HG02840 (cell line): ENCODE measurements around the gene ARL6IP6.

Experiments used
- ATAC-seq: cut with Tn5 transposase; IDR thresholded peaks from one replicate; pipeline ENCODE4 v1.9.1; 2021; ENCODE audit warnings: mild to moderate bottlenecking, moderate library complexity, moderate number of reproducible peaks; ENCODE audit not compliant: unreplicated experiment, low FRiP score

Gene ARL6IP6

GRCh38 chr2:152718076-152718908, at the start of gene ARL6IP6:
TSS of gene ARL6IP6 (plus strand) at chr2:152718620. CDS start at chr2:152718625, 5 bp downstream.
- peak; percentile 70 for ATAC-seq

- ATAC-seq: no peak
These were observed 44.1 kb upstream of the ARL6IP6 start for GRCh38 chr2:152674334-152674733.

DNA sequence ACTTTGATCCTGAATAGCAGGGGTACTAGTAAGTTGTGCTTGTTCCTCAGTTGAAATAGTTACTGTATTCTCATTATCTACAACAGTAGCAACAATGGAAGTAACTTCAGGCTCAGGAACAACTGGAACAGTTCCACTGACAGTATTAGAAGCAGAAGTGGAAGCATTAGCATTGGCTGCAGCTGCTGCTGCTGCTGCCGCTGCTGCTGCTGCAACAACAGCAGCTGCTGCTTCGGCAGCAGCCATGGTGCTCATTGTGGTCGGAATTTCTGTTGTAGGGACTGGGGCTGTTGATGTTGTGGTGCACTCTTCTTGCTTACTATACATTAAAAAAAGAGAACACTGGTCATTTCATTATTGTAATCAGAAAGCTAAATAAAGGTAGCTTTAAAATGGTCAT, 42.0 kb upstream of the ARL6IP6 start:
- no peak for ATAC-seq

DNA sequence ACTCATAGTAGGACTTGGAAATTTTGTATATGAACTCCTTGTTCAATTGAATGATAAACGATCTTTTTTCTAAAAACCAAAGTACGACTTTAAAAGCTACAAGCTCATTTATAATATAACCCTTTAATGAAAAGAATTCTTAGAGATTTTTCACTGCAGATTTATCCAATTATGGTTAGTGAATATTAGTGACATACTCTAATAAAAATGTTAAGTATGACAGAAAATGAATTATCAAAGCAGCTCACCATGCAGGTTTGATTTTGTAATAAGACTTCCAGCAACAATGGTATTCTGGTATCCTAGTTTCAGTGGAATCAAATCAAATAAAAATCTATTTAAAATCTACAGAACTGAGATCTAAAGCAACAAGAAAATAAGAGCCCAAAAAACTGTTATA, 39.6 kb upstream of the ARL6IP6 start:
- ATAC-seq: no peak

- no peak for ATAC-seq
These were observed 35.8 kb upstream of the ARL6IP6 start for GRCh38 chr2:152682663-152683062.

GRCh38 chr2:152683400-152683799, 35.0 kb upstream of the ARL6IP6 start:
- no peak for ATAC-seq

DNA sequence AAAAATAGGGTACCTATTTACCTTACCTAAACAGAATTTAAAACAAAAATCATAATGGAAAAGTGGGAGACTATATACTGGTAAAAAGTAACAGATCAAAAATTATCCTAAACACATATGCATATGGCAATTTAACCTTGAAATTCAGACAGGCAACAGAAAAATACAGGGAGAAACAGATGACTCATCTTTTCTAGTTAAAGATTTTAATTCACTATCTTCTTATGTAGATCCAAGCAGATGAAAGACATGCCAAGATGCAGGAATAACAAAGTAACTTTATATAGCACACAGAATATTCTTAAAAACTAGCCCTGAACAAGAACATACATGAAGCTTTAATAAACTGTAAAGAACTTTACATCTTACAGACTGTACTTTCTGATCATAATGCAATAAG, 32.1 kb upstream of the ARL6IP6 start:
- no peak for ATAC-seq

- ATAC-seq: peak; percentile 87
These were observed 25.4 kb upstream of the ARL6IP6 start for GRCh38 chr2:152693033-152693432.

DNA sequence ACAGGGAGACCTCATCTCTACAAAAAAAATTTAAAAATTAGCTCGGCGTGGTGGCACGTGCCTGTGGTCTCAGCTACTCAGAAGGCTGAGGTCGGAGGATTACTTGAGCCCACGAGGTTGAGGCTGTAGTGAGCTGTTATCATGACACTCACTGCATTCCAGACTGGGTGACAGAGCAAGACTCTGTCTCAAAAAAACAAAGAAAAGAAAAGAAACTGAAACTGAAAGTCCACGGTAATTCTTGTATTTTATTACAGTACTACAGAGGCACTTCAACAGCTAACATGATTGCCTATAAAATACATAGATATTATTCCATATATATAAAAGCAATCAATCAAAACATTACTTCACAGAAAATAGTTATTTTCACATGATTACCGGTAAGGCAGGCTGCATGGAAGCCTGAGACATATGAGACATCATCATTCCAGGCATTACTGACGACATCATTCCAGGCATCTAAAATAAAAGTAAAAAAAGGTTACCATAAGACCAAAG, 24.2 kb upstream of the ARL6IP6 start:
- no peak for ATAC-seq

- no peak for ATAC-seq
These were observed 22.7 kb upstream of the ARL6IP6 start for GRCh38 chr2:152695763-152696162.

- no peak for ATAC-seq
These were observed 21.9 kb upstream of the ARL6IP6 start for GRCh38 chr2:152696476-152696875.

GRCh38 chr2:152701198-152701597, 17.2 kb upstream of the ARL6IP6 start:
- ATAC-seq: no peak

- ATAC-seq: no peak
These were observed 11.9 kb upstream of the ARL6IP6 start for GRCh38 chr2:152706477-152707021.

DNA sequence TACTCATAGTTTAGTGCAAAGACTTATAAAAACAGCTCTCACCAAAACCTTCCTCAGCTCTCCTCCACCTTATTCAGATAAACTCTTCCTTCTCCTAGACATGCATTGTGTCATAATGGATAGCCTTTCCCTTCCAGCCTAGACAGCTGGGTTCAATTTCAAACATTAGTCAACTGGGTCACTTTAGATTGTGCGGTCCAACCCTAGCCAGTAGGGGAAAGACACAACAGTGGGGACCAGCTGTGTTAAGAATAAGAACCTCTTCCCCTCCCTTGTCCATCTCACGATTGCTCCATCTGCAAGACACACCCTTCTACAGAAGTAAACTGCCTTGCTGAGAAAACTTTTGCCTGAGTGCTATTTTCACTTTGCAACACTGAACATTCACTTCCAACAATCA, 9.7 kb upstream of the ARL6IP6 start:
- no peak for ATAC-seq

DNA sequence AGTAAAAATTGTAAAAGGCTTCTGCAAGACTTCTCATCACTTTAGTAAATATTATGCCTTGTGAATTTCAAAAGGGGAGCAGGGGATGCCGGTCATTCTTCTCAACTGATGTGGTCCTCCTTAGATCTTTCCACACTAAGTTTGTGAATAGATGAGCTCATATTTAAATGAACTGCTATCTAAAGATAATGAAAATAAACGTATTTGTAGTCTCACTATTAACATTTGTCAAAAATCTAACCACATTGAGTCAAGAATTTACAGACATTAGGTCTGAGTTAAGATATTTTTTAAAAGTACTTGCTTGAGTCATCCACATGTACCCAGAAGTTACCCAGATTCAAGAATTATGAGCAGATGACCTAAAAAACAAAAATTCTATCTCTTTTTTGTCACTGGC, 7.7 kb upstream of the ARL6IP6 start:
- ATAC-seq: no peak

DNA sequence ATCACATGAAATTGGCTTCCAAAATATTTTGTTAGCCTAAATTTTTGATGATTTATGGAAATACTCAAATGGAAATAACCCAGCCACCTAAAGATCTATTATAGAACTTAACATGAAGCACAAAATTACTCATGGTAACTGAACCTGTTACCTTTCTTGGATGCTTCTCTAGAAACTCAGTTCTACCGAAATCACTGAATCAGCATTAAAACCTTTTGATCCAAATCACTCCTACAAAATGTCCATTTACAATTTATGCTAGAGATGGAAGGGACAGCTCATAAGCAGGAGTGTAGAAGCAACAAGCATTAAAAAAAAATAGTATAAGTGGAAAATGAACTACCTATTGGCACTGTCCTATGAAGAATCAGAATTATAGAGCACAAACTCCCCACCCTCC, 3.3 kb upstream of the ARL6IP6 start:
- no peak for ATAC-seq

DNA sequence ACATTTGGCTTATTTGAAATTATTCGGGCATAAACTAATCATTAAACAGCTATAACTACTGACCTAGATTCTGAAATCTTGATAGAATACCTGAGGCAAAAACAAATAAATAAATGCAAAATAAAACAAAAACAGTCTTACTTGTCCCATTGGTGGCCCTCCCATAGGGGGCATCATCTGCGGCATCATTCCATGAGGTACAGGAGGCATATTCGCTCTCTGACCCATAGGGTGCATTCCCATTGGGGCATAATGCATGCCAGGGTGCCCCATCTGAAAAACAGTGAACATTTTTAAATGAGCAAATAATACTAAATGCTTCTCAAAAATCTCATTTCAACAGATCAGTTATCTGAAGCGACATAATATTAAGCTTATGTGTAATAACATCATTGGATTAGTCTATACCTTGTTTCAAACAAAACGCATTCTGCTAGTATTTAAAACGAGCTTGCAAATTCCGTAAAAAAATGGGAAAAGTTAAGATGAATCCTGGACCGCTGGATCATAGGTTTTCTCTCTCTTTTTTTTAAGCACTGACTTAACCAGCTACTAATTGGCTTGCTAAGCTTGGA, 2.5 kb upstream of the ARL6IP6 start:
- ATAC-seq: no peak

DNA sequence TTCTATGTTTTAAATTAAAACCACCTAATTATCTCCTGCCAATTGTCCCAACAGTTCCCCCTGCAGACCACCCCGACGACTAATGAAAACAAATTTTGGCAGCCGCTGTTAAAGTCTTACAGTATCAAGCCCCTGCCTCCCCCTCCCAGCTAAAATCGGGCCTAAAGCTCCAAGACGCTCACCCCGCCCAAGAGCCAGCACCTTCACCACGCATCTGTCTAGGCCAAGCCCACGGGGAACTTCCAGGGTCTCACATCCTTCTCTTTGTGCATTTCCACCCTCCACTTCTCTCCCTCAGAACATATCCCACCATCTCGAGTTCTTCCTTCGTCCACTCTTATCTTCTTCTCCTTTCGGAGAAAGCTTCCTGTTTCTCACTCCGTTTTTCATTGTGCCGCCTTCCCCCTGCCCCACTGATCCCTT, 1.6 kb upstream of the ARL6IP6 start:
- no peak for ATAC-seq

GRCh38 chr2:152717228-152718075, 968 bp upstream of the ARL6IP6 start, which contains the start of gene PRPF40A:
TSS of gene PRPF40A (minus strand) at chr2:152717461. CDS start at chr2:152717439, 22 bp downstream.
- ATAC-seq: peak; percentile 72

GRCh38 chr2:152718909-152719645, 657 bp downstream of the ARL6IP6 start:
- peak; percentile 11 for ATAC-seq
